GM12873 (cell line): ENCODE data around the gene PTPRC.

Source experiments
- CTCF ChIP-seq: IDR thresholded peaks from 2 replicates; pipeline ENCODE4 v1.5.1; 2012; ENCODE audit warnings: low read depth, mild to moderate bottlenecking, moderate library complexity, low read length, control low read depth; ENCODE audit not compliant: insufficient read depth; ENCODE audit errors: missing control alignments

PTPRC gene

GRCh38 chr1:198640174-198640573 lies 1.3 kb downstream of the PTPRC start:
- TF ChIP-seq CTCF: no peak

GRCh38 chr1:198641501-198641900 lies 2.7 kb downstream of the PTPRC start:
- no peak for TF ChIP-seq CTCF

- no peak for TF ChIP-seq CTCF
Observed at GRCh38 chr1:198641966-198642668, 3.3 kb downstream of the PTPRC start.

GRCh38 chr1:198642983-198643382 lies 4.1 kb downstream of the PTPRC start:
- TF ChIP-seq CTCF: no peak

- TF ChIP-seq CTCF: no peak
Observed at GRCh38 chr1:198643808-198644207, 5.0 kb downstream of the PTPRC start.

- TF ChIP-seq CTCF: no peak
Observed at GRCh38 chr1:198647055-198647454, 8.2 kb downstream of the PTPRC start.

- no peak for TF ChIP-seq CTCF
Observed at GRCh38 chr1:198648592-198648991, 9.8 kb downstream of the PTPRC start.
